Measurements from ENCODE around the gene SNX24. TPM values are rescaled to one million over a fixed set of nuclear protein-coding genes. Genes with fewer than 3 reads are reported as not detected.

Gene SNX24
- total and polyA plus RNA-seq, 9 of the 15 experiments (the other 6 are each of a cell fraction or from before 2014, with no cell fraction given): 5.3 to 10.1 (median 7.9) TPM

GRCh38 chr5:122835681-122836080 is 9.7 kb upstream of the SNX24 start:
- intact Hi-C loops (cut with micrococcal nuclease): no loop called here
- no peaks in the 10 kb centered on the region for H4K20me1 ChIP-seq (replicated peaks; ENCODE audit: control insufficient read depth, insufficient read depth, low read length)
- WGBS (ENCODE audit: insufficient coverage, low coverage, missing lambda C conversion rate): 50% methylated on average over 1 of the region's 1 CpG
- no peaks in the 10 kb centered on the region for H3K27me3 ChIP-seq (ENCODE audit: control insufficient read depth in 2 of 2, insufficient read depth in 2 of 2, low read length in 2 of 2)
- CTCF ChIA-PET (ENCODE audit: low intra/inter-chr PET ratio): no interaction called here
- H2AFZ ChIP-seq (ENCODE audit: low read depth, low read length): no peak overlapping the region
- H3K79me2 ChIP-seq (ENCODE audit: control insufficient read depth, insufficient read depth, low read length): no peaks in the 10 kb centered on the region
- no TSS peak for BruUV-seq (replicated peaks)
- no peak overlapping the region for H3K27ac ChIP-seq (ENCODE audit: extremely low read depth, low read depth, low read length)
- no peaks in the 10 kb centered on the region for H3K9me1 ChIP-seq (ENCODE audit: control insufficient read depth, insufficient read depth, low read length)
- no peaks in the 10 kb centered on the region for H3K36me3 ChIP-seq (ENCODE audit: control insufficient read depth, insufficient read depth, low read length)
- H3K4me3 ChIP-seq: no peak overlapping the region
- in situ Hi-C loops (cut with MboI): no loop called here
- POLR2A ChIA-PET: no interaction called here
- FAIRE-seq: no peak
- H3K4me2 ChIP-seq (ENCODE audit: insufficient read depth, low read length): no peak overlapping the region
- ATAC-seq: peak; percentile 47; the same call in 2 of the 3 replicates
- no peak for DNase-seq (ENCODE audit: extremely low read depth in 1 of 4, low spot score in 3 of 4)
- H3K9me3 ChIP-seq (replicated peaks; ENCODE audit: control insufficient read depth, insufficient read depth, low read depth, low read length): no peaks in the 10 kb centered on the region
- H3K9ac ChIP-seq (ENCODE audit: insufficient read depth in 1 of 2, low read depth in 2 of 2, low read length in 2 of 2): no peak overlapping the region
- no peaks in the 10 kb centered on the region for H3K4me1 ChIP-seq (replicated peaks in 1 of 2; ENCODE audit: control insufficient read depth in 2 of 2, insufficient read depth in 2 of 2, low read length in 2 of 2)
- TF ChIP-seq RHOXF2B (CRISPR knock-in tag; conservative IDR thresholded peaks at IDR 0.05) (no peak), AFF1 (IDR thresholded peaks at IDR 0.05; ENCODE audit: low read depth in 1 of 2, partially characterized antibody in 2 of 2) (no peak), ZNF239 (CRISPR knock-in tag; IDR thresholded peaks at IDR 0.05) (no peak), CHD4 (IDR thresholded peaks at IDR 0.05; ENCODE audit: insufficient read depth, insufficient replicate concordance, low read depth, low read length, poor library complexity, severe bottlenecking) (no peak), PURB (CRISPR knock-in tag; IDR thresholded peaks at IDR 0.05; ENCODE audit: low read depth) (no peak), ELF1 (tag; IDR thresholded peaks at IDR 0.05) (no peak), ZNF133 (CRISPR knock-in tag; IDR thresholded peaks at IDR 0.05) (no peak), REST (IDR thresholded peaks at IDR 0.05; ENCODE audit: borderline replicate concordance) (no peak), REST (CRISPR knock-in tag; IDR thresholded peaks at IDR 0.05; ENCODE audit: low read depth) (no peak), POLR2AphosphoS5 (IDR thresholded peaks at IDR 0.05; ENCODE audit: control insufficient read depth, insufficient read depth, low read depth, low read length) (no peak), RFX5 (IDR thresholded peaks at IDR 0.05; ENCODE audit: low read depth, low read length) (no peak)
